ENCODE measurements around the gene CDK6. TPM values are rescaled to one million over a fixed set of nuclear protein-coding genes. Genes with fewer than 3 reads are reported as not detected.

CDK6 gene
- total and polyA plus RNA-seq, 2 of the 8 experiments (the other 6 are each of a cell fraction or from before 2014, with no cell fraction given), result 5.9 to 18.9 TPM

GRCh38 chr7:92750447-92750839 is 85.9 kb downstream of the CDK6 start:
- no peak overlapping the region for H2BK15ac ChIP-seq (ENCODE audit: low read length)
- H3K4me3 ChIP-seq (ENCODE audit: extremely low read depth in 1 of 4, insufficient read depth in 2 of 4, low read depth in 3 of 4, low read length in 4 of 4), result no peak overlapping the region
- no peak overlapping the region for H3K23ac ChIP-seq (ENCODE audit: insufficient read length)
- whole genome bisulfite sequencing, 2 experiments (ENCODE audit: extremely low coverage in 1 of 2, insufficient coverage in 1 of 2, insufficient read length in 1 of 2, insufficient replicate concordance in 2 of 2, low coverage in 1 of 2, low lambda C conversion rate in 2 of 2, missing lambda C conversion rate in 1 of 2), result 75% methylated on average over 4 of the region's 4 CpGs; no CpG with 5 or more reads in 1 of the 2 experiments
- no peak overlapping the region for H2AFZ ChIP-seq (ENCODE audit: low read length)
- H3K27me3 ChIP-seq (replicated peaks in 1 of 4; ENCODE audit: control insufficient read depth in 3 of 4, extremely low read depth in 1 of 4, insufficient read depth in 3 of 4, low read length in 3 of 4), result no peaks in the 10 kb centered on the region
- H3K27ac ChIP-seq (ENCODE audit: low read depth, low read length), result no peak overlapping the region
- H3K9me3 ChIP-seq (ENCODE audit: insufficient read depth in 2 of 2, low read depth in 1 of 2, low read length in 1 of 2), result no peaks in the 10 kb centered on the region
- H4K91ac ChIP-seq (replicated peaks; ENCODE audit: insufficient read length, low read length), result no peak overlapping the region
- no peak overlapping the region for H2BK12ac ChIP-seq (ENCODE audit: low read depth, low read length)
- no peak overlapping the region for H2BK120ac ChIP-seq (replicated peaks; ENCODE audit: low read depth, low read length)
- no peaks in the 10 kb centered on the region for H3K23me2 ChIP-seq (ENCODE audit: low read depth, low read length)
- FAIRE-seq (no peak), DNase-seq (ENCODE audit: low read depth in 1 of 2, low spot score in 2 of 2) (no peak)
- POLR2A ChIA-PET (ENCODE audit: partially characterized antibody), result no interaction called here
- no peak overlapping the region for H3K9ac ChIP-seq (replicated peaks in 1 of 4; ENCODE audit: extremely low read depth in 1 of 4, low read depth in 3 of 4, low read length in 3 of 4)
- no peak overlapping the region for H2AK5ac ChIP-seq (ENCODE audit: low read depth, low read length)
- no peak overlapping the region for H2BK20ac ChIP-seq (ENCODE audit: low read length)
- CTCF ChIA-PET (ENCODE audit: partially characterized antibody), result interaction anchor here (0.6 kb wide), 1 partner anchor 58 kb away, joined by 4 read pairs; no protein-coding TSS in a partner anchor
- H3K4me2 ChIP-seq (ENCODE audit: insufficient read depth in 1 of 2, low read depth in 2 of 2, low read length in 2 of 2), result no peak overlapping the region
- H3K18ac ChIP-seq (ENCODE audit: extremely low read depth, low read length), result no peak overlapping the region
- H3K79me2 ChIP-seq (ENCODE audit: control insufficient read depth in 1 of 2, insufficient read depth in 2 of 2, low read length in 2 of 2), result no peaks in the 10 kb centered on the region
- H3K14ac ChIP-seq (ENCODE audit: insufficient read length), result no peak overlapping the region
- H3K79me1 ChIP-seq (ENCODE audit: low read depth, low read length), result no peaks in the 10 kb centered on the region
- H3K4ac ChIP-seq (replicated peaks; ENCODE audit: insufficient read length, low read depth, low read length), result no peak overlapping the region
- no peak overlapping the region for H4K8ac ChIP-seq (ENCODE audit: extremely low read depth, insufficient read depth, low read length)
- no peaks in the 10 kb centered on the region for H4K20me1 ChIP-seq (replicated peaks in 1 of 2; ENCODE audit: control insufficient read depth in 1 of 2, insufficient read depth in 2 of 2, low read length in 2 of 2)
- H3K4me1 ChIP-seq (replicated peaks in 1 of 4; ENCODE audit: control insufficient read depth in 3 of 4, insufficient read depth in 4 of 4, low read length in 3 of 4), result peaks cover 0 to 10% (median 8%) of the 10 kb centered on the region in 4 experiments; a peak in 6 of 7 replicates
- no peaks in the 10 kb centered on the region for H3K36me3 ChIP-seq (ENCODE audit: control insufficient read depth in 2 of 4, insufficient read depth in 4 of 4, low read length in 3 of 4)
- H2BK5ac ChIP-seq (ENCODE audit: low read depth, low read length), result no peak overlapping the region
- H3K56ac ChIP-seq (replicated peaks; ENCODE audit: insufficient read length, low read depth, low read length), result no peak overlapping the region
- no peak overlapping the region for H4K5ac ChIP-seq (ENCODE audit: insufficient read length, low read depth, low read length)
- TF ChIP-seq TCF12 (IDR thresholded peaks at IDR 0.05; ENCODE audit: low read depth, low read length), result no peak
- TF ChIP-seq RFX5 (IDR thresholded peaks at IDR 0.05; ENCODE audit: borderline replicate concordance, low read depth, low read length), result no peak
- no peak for TF ChIP-seq RBBP5 (IDR thresholded peaks at IDR 0.05; ENCODE audit: borderline replicate concordance, low read depth, low read length)
- TF ChIP-seq HDAC6 (IDR thresholded peaks at IDR 0.05; ENCODE audit: low read depth, low read length), result no peak
- TF ChIP-seq SUZ12 (IDR thresholded peaks at IDR 0.05; ENCODE audit: low read length), result no peak
- TF ChIP-seq, protein P1, sequence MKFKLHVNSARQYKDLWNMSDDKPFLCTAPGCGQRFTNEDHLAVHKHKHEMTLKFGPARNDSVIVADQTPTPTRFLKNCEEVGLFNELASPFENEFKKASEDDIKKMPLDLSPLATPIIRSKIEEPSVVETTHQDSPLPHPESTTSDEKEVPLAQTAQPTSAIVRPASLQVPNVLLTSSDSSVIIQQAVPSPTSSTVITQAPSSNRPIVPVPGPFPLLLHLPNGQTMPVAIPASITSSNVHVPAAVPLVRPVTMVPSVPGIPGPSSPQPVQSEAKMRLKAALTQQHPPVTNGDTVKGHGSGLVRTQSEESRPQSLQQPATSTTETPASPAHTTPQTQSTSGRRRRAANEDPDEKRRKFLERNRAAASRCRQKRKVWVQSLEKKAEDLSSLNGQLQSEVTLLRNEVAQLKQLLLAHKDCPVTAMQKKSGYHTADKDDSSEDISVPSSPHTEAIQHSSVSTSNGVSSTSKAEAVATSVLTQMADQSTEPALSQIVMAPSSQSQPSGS (IDR thresholded peaks at IDR 0.05; ENCODE audit: low read length), result no peak
- no peak for TF ChIP-seq TBP (IDR thresholded peaks at IDR 0.05; ENCODE audit: low read depth, low read length)
- TF ChIP-seq KDM1A (IDR thresholded peaks at IDR 0.05; ENCODE audit: borderline replicate concordance, low read length), result no peak
- no peak for TF ChIP-seq ZNF274 (IDR thresholded peaks at IDR 0.05; ENCODE audit: borderline replicate concordance, extremely low read depth, low read length)
- TF ChIP-seq EGR1 (IDR thresholded peaks at IDR 0.05; ENCODE audit: borderline replicate concordance, low read depth, low read length), result no peak
- no peak for TF ChIP-seq SIX5 (IDR thresholded peaks at IDR 0.05; ENCODE audit: low read depth, low read length)
- no peak for TF ChIP-seq RNF2 (IDR thresholded peaks at IDR 0.05; ENCODE audit: borderline replicate concordance, low read depth, low read length, missing control alignments, poor library complexity, severe bottlenecking)
- no peak for TF ChIP-seq EZH2 (IDR thresholded peaks at IDR 0.05; ENCODE audit: low read depth, low read length, severe bottlenecking)

Data from H1 (cell line).